A549 (cell line): ENCODE measurements around the gene LBP.

Source experiments
- BCL3 ChIP-seq: fragments of >200 bp; sonication (Bioruptor Twin); formaldehyde crosslinking; IDR thresholded peaks from 3 replicates; pipeline ENCODE4 v1.6.1; 2016
- CTCF ChIP-seq: fragments of >200 bp; sonication (Bioruptor Twin); formaldehyde crosslinking; IDR thresholded peaks from 3 replicates; pipeline ENCODE4 v1.5.1; 2016
- ESRRA ChIP-seq: fragments of 150-350 bp; IDR thresholded peaks from 2 replicates; pipeline ENCODE4 v1.6.1; 2014; ENCODE audit warnings: mild to moderate bottlenecking, low read length, borderline replicate concordance
- GATA3 ChIP-seq: IDR thresholded peaks from 2 replicates; pipeline ENCODE4 v1.6.1; 2012; ENCODE audit warnings: borderline replicate concordance
- HMGXB4 ChIP-seq: fragments of 250-450 bp; sonication (Bioruptor Pico); IDR thresholded peaks from 2 replicates; pipeline ENCODE4 v1.5.0; 2021; ENCODE audit warnings: mild to moderate bottlenecking, moderate library complexity, borderline replicate concordance
- JUN ChIP-seq, 2 experiments: fragments of >200 bp; sonication (Bioruptor Twin); formaldehyde crosslinking; IDR thresholded peaks; 2 replicates in 1 of 2; 3 replicates in 1 of 2; pipeline ENCODE4 v1.6.1; 2016 to 2017
- POLR2A ChIP-seq: IDR thresholded peaks from 2 replicates; pipeline ENCODE4 v1.6.1; 2012; ENCODE audit warnings: mild to moderate bottlenecking, low read length
- POLR2AphosphoS2 ChIP-seq: conservative IDR thresholded peaks from 2 replicates; pipeline ENCODE4 v1.6.1; 2012; ENCODE audit warnings: low read length, improper control_type of control experiment, inconsistent platforms
- RAD21 ChIP-seq, 2 experiments: fragments of >200 bp in 1 of 2; sonication (Bioruptor Twin) in 1 of 2; formaldehyde crosslinking in 1 of 2; IDR thresholded peaks in 1 of 2; conservative IDR thresholded peaks in 1 of 2; 2 replicates in 1 of 2; 3 replicates in 1 of 2; pipeline ENCODE4 v1.6.1; 2012 to 2018; ENCODE audit warnings: inconsistent platforms in 1 of 2
- RARB ChIP-seq: fragments of 250-450 bp; sonication (Bioruptor Pico); IDR thresholded peaks from 2 replicates; pipeline ENCODE4 v1.8.0; 2021; ENCODE audit warnings: mild to moderate bottlenecking, moderate library complexity

- TF ChIP-seq CTCF (no peak), ESRRA (no peak), POLR2AphosphoS2 (no peak), POLR2A (no peak), HMGXB4 (CRISPR knock-in tag) (no peak), GATA3 (no peak), JUN (IDR thresholded peaks at IDR 0.05) (no peak), RAD21 (conservative IDR thresholded peaks at IDR 0.05 in 1 of 2, IDR thresholded peaks at IDR 0.05 in 1 of 2) (no peak), RARB (CRISPR knock-in tag) (no peak), BCL3 (no peak)
These were observed 78.1 kb downstream of the LBP start for GRCh38 chr20:38424401-38424800.
